ENCODE results near the gene GALK1. TPM values are rescaled to one million over a fixed set of nuclear protein-coding genes. Genes with fewer than 3 reads are reported as not detected.
A peak's percentile ranks its signal among the peaks of the same experiment; 100 is the strongest.

Gene GALK1
- total and polyA plus RNA-seq, 2 of the 13 experiments (the other 11 are each of a cell fraction or from before 2014, with no cell fraction given) = 59.9 to 93.6 TPM

- TF ChIP-seq, protein P1, sequence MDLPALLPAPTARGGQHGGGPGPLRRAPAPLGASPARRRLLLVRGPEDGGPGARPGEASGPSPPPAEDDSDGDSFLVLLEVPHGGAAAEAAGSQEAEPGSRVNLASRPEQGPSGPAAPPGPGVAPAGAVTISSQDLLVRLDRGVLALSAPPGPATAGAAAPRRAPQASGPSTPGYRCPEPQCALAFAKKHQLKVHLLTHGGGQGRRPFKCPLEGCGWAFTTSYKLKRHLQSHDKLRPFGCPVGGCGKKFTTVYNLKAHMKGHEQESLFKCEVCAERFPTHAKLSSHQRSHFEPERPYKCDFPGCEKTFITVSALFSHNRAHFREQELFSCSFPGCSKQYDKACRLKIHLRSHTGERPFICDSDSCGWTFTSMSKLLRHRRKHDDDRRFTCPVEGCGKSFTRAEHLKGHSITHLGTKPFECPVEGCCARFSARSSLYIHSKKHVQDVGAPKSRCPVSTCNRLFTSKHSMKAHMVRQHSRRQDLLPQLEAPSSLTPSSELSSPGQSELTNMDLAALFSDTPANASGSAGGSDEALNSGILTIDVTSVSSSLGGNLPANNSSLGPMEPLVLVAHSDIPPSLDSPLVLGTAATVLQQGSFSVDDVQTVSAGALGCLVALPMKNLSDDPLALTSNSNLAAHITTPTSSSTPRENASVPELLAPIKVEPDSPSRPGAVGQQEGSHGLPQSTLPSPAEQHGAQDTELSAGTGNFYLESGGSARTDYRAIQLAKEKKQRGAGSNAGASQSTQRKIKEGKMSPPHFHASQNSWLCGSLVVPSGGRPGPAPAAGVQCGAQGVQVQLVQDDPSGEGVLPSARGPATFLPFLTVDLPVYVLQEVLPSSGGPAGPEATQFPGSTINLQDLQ (CRISPR knock-in tag; IDR thresholded peaks at IDR 0.05) = no peak
- no peak for TF ChIP-seq NFKBIZ (CRISPR knock-in tag; IDR thresholded peaks at IDR 0.05)
- no peak; the same call in 1 of the 2 replicates for TF ChIP-seq MED13 (CRISPR knock-in tag; IDR thresholded peaks at IDR 0.05)
- TF ChIP-seq TP53 (CRISPR knock-in tag; conservative IDR thresholded peaks at IDR 0.05) = no peak
- TF ChIP-seq ZNF10 (CRISPR knock-in tag; IDR thresholded peaks at IDR 0.05; ENCODE audit: borderline replicate concordance, low read depth) = no peak
- no peak for TF ChIP-seq ZNF34 (CRISPR knock-in tag; IDR thresholded peaks at IDR 0.05; ENCODE audit: borderline replicate concordance)
- no peak for TF ChIP-seq ZEB1 (IDR thresholded peaks at IDR 0.05; ENCODE audit: insufficient replicate concordance, low read depth)
- TF ChIP-seq MAFK (conservative IDR thresholded peaks at IDR 0.05 in 1 of 2, IDR thresholded peaks at IDR 0.05 in 1 of 2; ENCODE audit: low read length in 2 of 2) = no peak
- TF ChIP-seq, protein P2, sequence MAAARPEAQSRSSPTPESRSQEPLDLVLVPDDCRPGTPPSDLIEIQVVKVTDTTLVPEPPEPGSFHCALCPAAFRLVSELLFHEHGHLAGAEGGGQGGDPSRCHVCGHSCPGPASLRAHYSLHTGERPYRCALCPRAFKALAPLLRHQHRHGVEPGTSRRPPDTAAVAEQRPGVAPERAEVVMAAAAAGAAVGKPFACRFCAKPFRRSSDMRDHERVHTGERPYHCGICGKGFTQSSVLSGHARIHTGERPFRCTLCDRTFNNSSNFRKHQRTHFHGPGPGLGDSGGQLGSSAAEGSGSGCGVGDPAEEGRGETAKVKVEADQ (CRISPR knock-in tag; IDR thresholded peaks at IDR 0.05; ENCODE audit: borderline replicate concordance) = no peak
- TF ChIP-seq, protein P3, sequence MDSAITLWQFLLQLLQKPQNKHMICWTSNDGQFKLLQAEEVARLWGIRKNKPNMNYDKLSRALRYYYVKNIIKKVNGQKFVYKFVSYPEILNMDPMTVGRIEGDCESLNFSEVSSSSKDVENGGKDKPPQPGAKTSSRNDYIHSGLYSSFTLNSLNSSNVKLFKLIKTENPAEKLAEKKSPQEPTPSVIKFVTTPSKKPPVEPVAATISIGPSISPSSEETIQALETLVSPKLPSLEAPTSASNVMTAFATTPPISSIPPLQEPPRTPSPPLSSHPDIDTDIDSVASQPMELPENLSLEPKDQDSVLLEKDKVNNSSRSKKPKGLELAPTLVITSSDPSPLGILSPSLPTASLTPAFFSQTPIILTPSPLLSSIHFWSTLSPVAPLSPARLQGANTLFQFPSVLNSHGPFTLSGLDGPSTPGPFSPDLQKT (CRISPR knock-in tag; IDR thresholded peaks at IDR 0.05; ENCODE audit: borderline replicate concordance) = no peak
- no peak for TF ChIP-seq NBN (conservative IDR thresholded peaks at IDR 0.05)
- TF ChIP-seq, protein P4, sequence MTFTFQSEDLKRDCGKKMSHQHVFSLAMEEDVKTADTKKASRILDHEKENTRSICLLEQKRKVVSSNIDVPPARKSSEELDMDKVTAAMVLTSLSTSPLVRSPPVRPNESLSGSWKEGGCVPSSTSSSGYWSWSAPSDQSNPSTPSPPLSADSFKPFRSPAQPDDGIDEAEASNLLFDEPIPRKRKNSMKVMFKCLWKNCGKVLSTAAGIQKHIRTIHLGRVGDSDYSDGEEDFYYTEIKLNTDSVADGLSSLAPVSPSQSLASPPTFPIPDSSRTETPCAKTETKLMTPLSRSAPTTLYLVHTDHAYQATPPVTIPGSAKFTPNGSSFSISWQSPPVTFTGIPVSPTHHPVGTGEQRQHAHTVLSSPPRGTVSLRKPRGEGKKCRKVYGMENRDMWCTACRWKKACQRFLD (CRISPR knock-in tag; IDR thresholded peaks at IDR 0.05; ENCODE audit: borderline replicate concordance) = no peak
- peak; percentile 82 for TF ChIP-seq TOPORS (CRISPR knock-in tag; IDR thresholded peaks at IDR 0.05)
- TF ChIP-seq ZNF850 (CRISPR knock-in tag; conservative IDR thresholded peaks at IDR 0.05) = 0 out of 2 replicates have a peak, but pooled peaks have one; percentile 76
- TF ChIP-seq GABPB1 (CRISPR knock-in tag; IDR thresholded peaks at IDR 0.05) = no peak
- TF ChIP-seq CAMTA2 (CRISPR knock-in tag; IDR thresholded peaks at IDR 0.05; ENCODE audit: borderline replicate concordance) = peak; percentile 29; the same call in 1 of the 2 replicates
- TF ChIP-seq ZNF501 (CRISPR knock-in tag; IDR thresholded peaks at IDR 0.05) = peak; percentile 94
- TF ChIP-seq ZFP62 (CRISPR knock-in tag; IDR thresholded peaks at IDR 0.05) = no peak
- TF ChIP-seq ZNF747 (CRISPR knock-in tag; IDR thresholded peaks at IDR 0.05; ENCODE audit: borderline replicate concordance) = no peak
- TF ChIP-seq FOXM1 (CRISPR knock-in tag; IDR thresholded peaks at IDR 0.05) = no peak
- no peak for TF ChIP-seq POLR2A (IDR thresholded peaks at IDR 0.05; ENCODE audit: insufficient read depth in 1 of 2, low read depth in 2 of 2, low read length in 2 of 2)
- TF ChIP-seq, protein P5, sequence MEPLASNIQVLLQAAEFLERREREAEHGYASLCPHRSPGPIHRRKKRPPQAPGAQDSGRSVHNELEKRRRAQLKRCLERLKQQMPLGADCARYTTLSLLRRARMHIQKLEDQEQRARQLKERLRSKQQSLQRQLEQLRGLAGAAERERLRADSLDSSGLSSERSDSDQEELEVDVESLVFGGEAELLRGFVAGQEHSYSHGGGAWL (CRISPR knock-in tag; IDR thresholded peaks at IDR 0.05) = no peak
- TF ChIP-seq ZNF207 (IDR thresholded peaks at IDR 0.05; ENCODE audit: borderline replicate concordance) = no peak
- no peak for TF ChIP-seq ZC3H13 (CRISPR knock-in tag; IDR thresholded peaks at IDR 0.05)
- no peak for TF ChIP-seq RFX1 (IDR thresholded peaks at IDR 0.05)
- no peak; the same call in 1 of the 2 replicates for TF ChIP-seq IKZF5 (CRISPR knock-in tag; IDR thresholded peaks at IDR 0.05)
Observed at GRCh38 chr17:75764417-75764710, 628 bp downstream of the GALK1 start (continued).

Measured in HepG2 (cell line).